Activated CD4-positive, alpha-beta memory T cell treated with anti-CD3 and anti-CD28 coated beads, Interleukin-2, amount 10 ng/mL, durations not matched to agents 7 days and 5 days (primary cell): ENCODE measurements around the gene ADAM8. TPM values are rescaled to one million over a fixed set of nuclear protein-coding genes. Genes with fewer than 3 reads are reported as not detected.

Experiments used
- CTCF ChIA-PET: fragments of 350-600 bp; sonication (Branson Sonifier 250); formaldehyde crosslinking; loops from one replicate; lab custom pipeline; 2021; ENCODE audit warnings: antibody characterized with exemption, inconsistent platforms; lab: Charles Lee
- POLR2A ChIA-PET: fragments of 350-600 bp; sonication (Branson Sonifier 250); formaldehyde crosslinking; loops from one replicate; lab custom pipeline; 2021; ENCODE audit warnings: antibody characterized with exemption; lab: Charles Lee
- DNase-seq: peaks from one replicate; pipeline ENCODE4 v3.0.0-alpha.2; 2020
- H3K27ac Mint-ChIP-seq: one replicate; pipeline ENCODE4 v1.8.0; 2021; ENCODE audit warnings: mild to moderate bottlenecking, mixed read lengths
- H3K27me3 Mint-ChIP-seq: one replicate; pipeline ENCODE4 v1.8.0; 2021; ENCODE audit warnings: mixed read lengths
- H3K36me3 Mint-ChIP-seq: one replicate; pipeline ENCODE4 v1.8.0; 2021; ENCODE audit warnings: low read depth, mixed read lengths
- H3K4me1 Mint-ChIP-seq: one replicate; pipeline ENCODE4 v1.8.0; 2021; ENCODE audit warnings: mixed read lengths
- H3K4me3 Mint-ChIP-seq: one replicate; pipeline ENCODE4 v1.8.0; 2021; ENCODE audit warnings: mild to moderate bottlenecking, mixed read lengths
- H3K9me3 Mint-ChIP-seq: one replicate; pipeline ENCODE4 v1.8.0; 2021; ENCODE audit warnings: mixed read lengths
- total RNA-seq, 2 experiments: library from RNA; stranded (reverse); gene quantifications; one replicate each; pipeline ENCODE4 v1.2.3, GENCODE V29; 2021

The ADAM8 gene
- total RNA-seq, 2 experiments from 2014 or later = 206 to 207 TPM

GRCh38 chr10:133277277-133277992 lies 767 bp upstream of the ADAM8 start:
- POLR2A ChIA-PET = interaction anchor here (1.4 to 4.2 kb wide), 8 partner anchors 8 to 112 kb away, joined by 4 to 52 read pairs (median 10); no protein-coding TSS in a partner anchor
- no peaks in the 10 kb centered on the region for H3K27me3 Mint-ChIP-seq
- no peak for DNase-seq
- no peaks in the 10 kb centered on the region for H3K9me3 Mint-ChIP-seq
- peak overlapping the region; percentile 97 for H3K27ac Mint-ChIP-seq
- peaks cover 36% of the 10 kb centered on the region for H3K4me1 Mint-ChIP-seq
- H3K4me3 Mint-ChIP-seq = peak overlapping the region; percentile 71
- peaks cover 29% of the 10 kb centered on the region for H3K36me3 Mint-ChIP-seq
- CTCF ChIA-PET = interaction anchor here (1.1 to 2.7 kb wide), 7 partner anchors 19 to 134 kb away, joined by 3 to 19 read pairs (median 7); partner anchors contain the start of gene CALY

GRCh38 chr10:133276100-133276434 lies 601 bp downstream of the ADAM8 start:
- peaks cover 22% of the 10 kb centered on the region for H3K36me3 Mint-ChIP-seq
- peak overlapping the region; percentile 88 for H3K27ac Mint-ChIP-seq
- H3K4me1 Mint-ChIP-seq = peaks cover 36% of the 10 kb centered on the region
- no peaks in the 10 kb centered on the region for H3K27me3 Mint-ChIP-seq
- CTCF ChIA-PET = interaction anchor here (0.8 to 2.5 kb wide), 5 partner anchors 11 to 31 kb away, joined by 3 to 14 read pairs (median 10); no protein-coding TSS in a partner anchor
- POLR2A ChIA-PET = interaction anchor here (1.0 to 2.8 kb wide), 3 partner anchors 14 to 132 kb away, joined by 4 to 113 read pairs (median 8); no protein-coding TSS in a partner anchor
- peak overlapping the region; percentile 91 for H3K4me3 Mint-ChIP-seq
- H3K9me3 Mint-ChIP-seq = no peaks in the 10 kb centered on the region
- no peak for DNase-seq

- peak overlapping the region; percentile 88 for H3K27ac Mint-ChIP-seq
- H3K4me1 Mint-ChIP-seq = peaks cover 36% of the 10 kb centered on the region
These were observed 980 bp downstream of the ADAM8 start for GRCh38 chr10:133275684-133276092.

GRCh38 chr10:133274751-133275683 lies 1.7 kb downstream of the ADAM8 start:
- no peaks in the 10 kb centered on the region for H3K27me3 Mint-ChIP-seq
- POLR2A ChIA-PET = interaction anchor here (1.0 to 2.8 kb wide), 3 partner anchors 13 to 49 kb away, joined by 8 to 113 read pairs (median 9); no protein-coding TSS in a partner anchor
- H3K4me1 Mint-ChIP-seq = peaks cover 34% of the 10 kb centered on the region

More at GRCh38 chr10:133275684-133276092, 980 bp downstream of the ADAM8 start:
- peak overlapping the region; percentile 91 for H3K4me3 Mint-ChIP-seq
- peak; percentile 66 for DNase-seq
- ChIA-PET POLR2A (interaction anchor here (1.0 to 2.8 kb wide), 4 partner anchors 14 to 132 kb away, joined by 4 to 113 read pairs (median 8); no protein-coding TSS in a partner anchor), CTCF (interaction anchor here (0.7 to 2.5 kb wide), 8 partner anchors 11 to 132 kb away, joined by 3 to 14 read pairs (median 5); no protein-coding TSS in a partner anchor)
- H3K9me3 Mint-ChIP-seq = no peaks in the 10 kb centered on the region
- no peaks in the 10 kb centered on the region for H3K27me3 Mint-ChIP-seq
- peaks cover 22% of the 10 kb centered on the region for H3K36me3 Mint-ChIP-seq

GRCh38 chr10:133273534-133274143 lies 3.0 kb downstream of the ADAM8 start:
- H3K4me3 Mint-ChIP-seq = no peak overlapping the region
- POLR2A ChIA-PET = interaction anchor here (1.1 to 1.9 kb wide), 2 partner anchors 11 to 15 kb away, joined by 4 to 5 read pairs; no protein-coding TSS in a partner anchor

More at GRCh38 chr10:133274751-133275683, 1.7 kb downstream of the ADAM8 start:
- H3K36me3 Mint-ChIP-seq = peaks cover 20% of the 10 kb centered on the region
- peak overlapping the region; percentile 91 for H3K4me3 Mint-ChIP-seq
- peak; percentile 81 for DNase-seq
- CTCF ChIA-PET = interaction anchor here (0.7 to 2.5 kb wide), 8 partner anchors 12 to 131 kb away, joined by 3 to 14 read pairs (median 5); no protein-coding TSS in a partner anchor
- H3K9me3 Mint-ChIP-seq = no peaks in the 10 kb centered on the region
- peak overlapping the region; percentile 88 for H3K27ac Mint-ChIP-seq

GRCh38 chr10:133272964-133273420 lies 3.7 kb downstream of the ADAM8 start:
- POLR2A ChIA-PET = interaction anchor here (1.1 to 1.9 kb wide), 3 partner anchors 9 to 14 kb away, joined by 3 to 5 read pairs (median 4); no protein-coding TSS in a partner anchor
- Mint-ChIP-seq H3K36me3 (peaks cover 20% of the 10 kb centered on the region), H3K4me3 (no peak overlapping the region), H3K4me1 (peaks cover 14% of the 10 kb centered on the region), H3K9me3 (no peaks in the 10 kb centered on the region), H3K27ac (no peak overlapping the region), H3K27me3 (no peaks in the 10 kb centered on the region)
- CTCF ChIA-PET = no interaction called here
- DNase-seq = no peak

More at GRCh38 chr10:133273534-133274143, 3.0 kb downstream of the ADAM8 start:
- peaks cover 20% of the 10 kb centered on the region for H3K4me1 Mint-ChIP-seq
- CTCF ChIA-PET = no interaction called here
- no peaks in the 10 kb centered on the region for H3K9me3 Mint-ChIP-seq
- peaks cover 20% of the 10 kb centered on the region for H3K36me3 Mint-ChIP-seq
- H3K27me3 Mint-ChIP-seq = no peaks in the 10 kb centered on the region
- no peak for DNase-seq
- no peak overlapping the region for H3K27ac Mint-ChIP-seq

GRCh38 chr10:133272301-133272963 lies 4.2 kb downstream of the ADAM8 start:
- H3K4me3 Mint-ChIP-seq = no peak overlapping the region
- ChIA-PET CTCF (no interaction called here), POLR2A (interaction anchor here (1.1 to 1.9 kb wide), 3 partner anchors 8 to 14 kb away, joined by 3 to 5 read pairs (median 4); no protein-coding TSS in a partner anchor)
- H3K27me3 Mint-ChIP-seq = no peaks in the 10 kb centered on the region
- H3K36me3 Mint-ChIP-seq = peaks cover 20% of the 10 kb centered on the region
- no peaks in the 10 kb centered on the region for H3K9me3 Mint-ChIP-seq
- H3K27ac Mint-ChIP-seq = no peak overlapping the region
- peaks cover 8% of the 10 kb centered on the region for H3K4me1 Mint-ChIP-seq
- no peak for DNase-seq

DNA sequence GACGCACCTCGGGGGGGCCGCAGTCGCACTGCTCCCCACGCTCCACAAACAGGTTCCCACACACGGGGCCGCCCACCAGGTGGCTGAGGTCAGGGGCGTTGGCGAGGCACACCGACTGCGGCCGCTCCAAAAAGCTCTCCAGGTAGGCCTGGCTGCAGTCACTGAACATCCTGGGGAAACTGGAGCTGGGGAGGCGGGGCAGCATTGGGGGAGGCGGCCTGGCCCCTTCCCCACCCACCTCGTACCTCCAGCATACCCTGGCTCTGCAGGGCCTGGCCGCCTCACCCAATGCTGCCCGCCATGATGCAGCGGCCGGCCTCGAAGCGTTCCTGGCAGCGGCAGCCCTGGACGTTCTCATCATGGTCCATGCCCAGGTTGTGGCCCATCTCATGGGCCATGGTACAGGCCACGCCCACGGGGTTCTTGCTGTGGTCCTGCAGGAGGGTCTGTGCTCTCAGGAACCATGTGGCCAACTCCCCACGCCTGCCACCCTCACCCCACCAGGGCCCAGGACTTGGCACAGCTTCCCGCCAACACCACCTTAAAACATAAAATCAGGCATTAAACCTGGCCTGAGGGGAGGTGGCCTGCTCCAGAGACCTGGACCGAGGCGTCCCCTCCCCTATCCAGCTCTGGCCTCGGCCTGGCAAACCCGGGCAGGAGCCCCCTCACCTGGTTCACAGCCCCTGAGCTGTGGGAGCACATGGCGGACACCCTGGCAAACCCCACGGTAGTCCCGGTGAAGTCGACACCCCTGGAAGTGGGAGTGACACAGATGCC lies 5.0 kb downstream of the ADAM8 start:
- no peak for DNase-seq
- H3K27me3 Mint-ChIP-seq = no peaks in the 10 kb centered on the region
- no peak overlapping the region for H3K27ac Mint-ChIP-seq
- peaks cover 8% of the 10 kb centered on the region for H3K4me1 Mint-ChIP-seq
- ChIA-PET CTCF (no interaction called here), POLR2A (interaction anchor here (1.1 to 1.9 kb wide), 2 partner anchors 8 to 13 kb away, joined by 3 to 5 read pairs; no protein-coding TSS in a partner anchor)
- H3K4me3 Mint-ChIP-seq = no peak overlapping the region
- peaks cover 20% of the 10 kb centered on the region for H3K36me3 Mint-ChIP-seq
- no peaks in the 10 kb centered on the region for H3K9me3 Mint-ChIP-seq

DNA sequence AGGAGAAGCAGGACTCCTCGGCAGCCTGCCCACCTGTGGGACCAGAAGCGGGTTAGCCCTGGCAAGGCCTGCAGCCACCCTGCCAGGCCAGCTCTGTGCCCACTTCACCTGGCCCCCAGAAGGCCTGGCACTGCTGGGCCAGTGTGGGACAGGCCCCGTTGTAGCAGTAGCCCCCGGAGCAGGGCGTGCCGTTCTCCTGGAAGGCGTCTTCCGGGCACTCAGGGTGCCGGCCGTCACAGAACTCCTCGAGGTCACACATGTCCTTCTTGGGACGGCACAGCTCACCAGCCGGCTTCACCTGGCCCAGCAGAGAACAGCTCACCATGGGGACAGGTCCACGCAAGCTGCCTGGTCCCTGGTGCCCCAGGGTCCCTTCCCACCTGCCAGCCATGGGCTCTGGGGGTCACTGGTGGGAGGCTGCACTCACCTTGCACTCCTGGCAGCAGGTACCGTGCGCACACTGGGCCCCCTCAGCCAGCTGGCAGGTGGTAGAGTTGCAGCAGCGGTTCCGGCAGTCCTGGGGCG lies 5.8 kb downstream of the ADAM8 start:
- Mint-ChIP-seq H3K9me3 (no peaks in the 10 kb centered on the region), H3K27ac (no peak overlapping the region), H3K27me3 (no peaks in the 10 kb centered on the region), H3K4me3 (no peak overlapping the region), H3K4me1 (peaks cover 10% of the 10 kb centered on the region), H3K36me3 (peaks cover 21% of the 10 kb centered on the region)
- POLR2A ChIA-PET = interaction anchor here (2.5 kb wide), 1 partner anchor 7 kb away, joined by 10 read pairs; no protein-coding TSS in a partner anchor
- DNase-seq = no peak
- CTCF ChIA-PET = interaction anchor here (0.8 kb wide), 1 partner anchor 12 kb away, joined by 3 read pairs; no protein-coding TSS in a partner anchor

GRCh38 chr10:133270204-133270603 lies 6.5 kb downstream of the ADAM8 start:
- ChIA-PET POLR2A (interaction anchor here (2.5 kb wide), 1 partner anchor 8 kb away, joined by 10 read pairs; no protein-coding TSS in a partner anchor), CTCF (interaction anchor here (0.8 kb wide), 1 partner anchor 12 kb away, joined by 3 read pairs; no protein-coding TSS in a partner anchor)
- no peaks in the 10 kb centered on the region for H3K9me3 Mint-ChIP-seq
- DNase-seq = no peak
- no peaks in the 10 kb centered on the region for H3K27me3 Mint-ChIP-seq
- H3K4me1 Mint-ChIP-seq = peaks cover 16% of the 10 kb centered on the region
- H3K36me3 Mint-ChIP-seq = peaks cover 20% of the 10 kb centered on the region
- H3K4me3 Mint-ChIP-seq = no peak overlapping the region
- no peak overlapping the region for H3K27ac Mint-ChIP-seq
